IPS-15b (cell line): Measurements from ENCODE around the gene MON1A.

Experiments used
- H3K27me3 ChIP-seq: one replicate; pipeline ENCODE4 v1.6.1; 2013; ENCODE audit warnings: low read length; ENCODE audit not compliant: control insufficient read depth, insufficient read depth
- H3K36me3 ChIP-seq: one replicate; pipeline ENCODE4 v1.6.1; 2013; ENCODE audit warnings: low read length; ENCODE audit not compliant: control insufficient read depth, insufficient read depth
- H3K4me1 ChIP-seq: one replicate; pipeline ENCODE4 v1.6.1; 2013; ENCODE audit warnings: mild to moderate bottlenecking, low read length; ENCODE audit not compliant: control insufficient read depth, insufficient read depth
- H3K4me3 ChIP-seq: one replicate; pipeline ENCODE4 v1.5.1; 2013; ENCODE audit warnings: low read depth, low read length
- H3K9ac ChIP-seq: one replicate; pipeline ENCODE4 v1.6.1; 2013; ENCODE audit warnings: low read depth, mild to moderate bottlenecking, low read length
- H3K9me3 ChIP-seq: one replicate; pipeline ENCODE4 v1.6.1; 2013; ENCODE audit warnings: mild to moderate bottlenecking, low read length; ENCODE audit not compliant: control insufficient read depth, insufficient read depth

The MON1A gene

DNA sequence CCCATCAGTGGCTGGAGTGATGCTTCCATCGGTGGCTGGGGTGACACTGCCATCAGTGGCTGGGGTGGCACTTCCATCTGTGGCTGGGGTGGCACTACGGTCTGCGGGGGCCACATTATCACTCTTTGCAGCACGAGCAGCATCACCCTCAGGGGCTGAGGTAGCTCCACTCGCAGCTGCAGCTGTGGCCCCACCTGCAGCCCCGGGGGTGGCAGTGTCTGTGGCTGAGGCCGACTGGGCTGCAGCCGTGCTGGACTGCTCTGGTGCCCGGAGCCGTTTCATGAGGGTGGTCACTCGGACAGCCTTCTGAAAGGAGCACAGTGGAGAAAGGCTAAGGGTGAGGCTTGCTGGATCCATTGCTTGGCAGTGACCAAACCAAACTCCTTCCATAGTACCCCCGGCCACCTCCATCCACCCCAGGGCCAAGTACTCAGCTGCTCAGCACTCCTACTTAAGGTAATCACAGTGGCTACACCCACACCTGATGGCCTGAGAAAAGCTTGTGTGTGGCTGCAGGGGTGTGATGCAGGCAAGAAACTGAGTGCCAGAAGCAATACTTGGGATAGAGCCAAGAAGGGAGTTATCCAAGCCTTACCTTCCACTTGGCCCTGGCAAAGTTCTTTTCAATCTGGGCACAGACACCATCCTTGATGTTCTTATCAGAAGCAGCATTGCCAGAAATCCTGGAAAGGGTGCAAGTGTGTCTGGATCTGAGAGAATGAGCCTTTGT is 69.9 kb downstream of the MON1A start:
- Histone ChIP-seq H3K27me3 (no peaks in the 10 kb centered on the region), H3K4me3 (no peak overlapping the region), H3K9me3 (no peaks in the 10 kb centered on the region), H3K4me1 (peaks cover 14% of the 10 kb centered on the region), H3K36me3 (peaks cover 21% of the 10 kb centered on the region), H3K9ac (no peak overlapping the region)
